SK-N-MC (cell line): ENCODE results near the gene CTNNBIP1.

Experiments
- EZH2 ChIP-seq: fragments of 200-600 bp; sonication (generic); IDR thresholded peaks from one replicate; pipeline ENCODE4 v1.6.1; 2017; ENCODE audit warnings: antibody characterized with exemption
- FOXP2 ChIP-seq: optimal IDR thresholded peaks from 2 replicates; pipeline ENCODE3; 2011; ENCODE audit warnings: mild to moderate bottlenecking, moderate library complexity; ENCODE audit not compliant: insufficient read depth; ENCODE audit errors: extremely low read length, control extremely low read depth
- POLR2AphosphoS5 ChIP-seq: IDR thresholded peaks from 2 replicates; pipeline ENCODE4 v1.6.1; 2012; ENCODE audit warnings: mild to moderate bottlenecking, low read depth, low read length, borderline replicate concordance

- TF ChIP-seq EZH2: no peak
- no peak for TF ChIP-seq POLR2AphosphoS5
- TF ChIP-seq FOXP2: no peak
These were observed 37.5 kb downstream of the CTNNBIP1 start for GRCh38 chr1:9872430-9873165.
